ENCODE data around the gene SDK1. TPM values are rescaled to one million over a fixed set of nuclear protein-coding genes. Genes with fewer than 3 reads are reported as not detected.

SDK1 gene
- total RNA-seq, 1 donor = 0.36 TPM

DNA sequence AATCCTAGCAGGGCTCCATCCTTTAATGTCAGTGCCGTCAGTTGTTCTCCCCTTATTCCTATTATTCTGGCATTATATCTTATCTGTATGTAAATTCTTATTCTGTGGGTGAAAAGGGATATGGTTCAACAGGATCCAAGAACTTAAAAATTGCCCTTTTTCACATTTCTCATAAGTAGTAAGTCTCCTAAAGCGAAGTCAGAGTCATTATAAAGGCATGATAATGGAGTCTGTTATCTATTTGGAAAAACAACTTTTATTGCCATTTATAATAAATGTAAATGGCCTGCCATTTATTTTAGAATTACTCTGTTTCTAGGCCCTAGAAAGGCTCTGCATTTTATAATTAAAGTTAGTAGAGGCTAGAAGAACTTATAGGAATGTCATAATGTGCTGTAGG lies 31.3 kb downstream of the SDK1 start:
- TF ChIP-seq, protein P1, sequence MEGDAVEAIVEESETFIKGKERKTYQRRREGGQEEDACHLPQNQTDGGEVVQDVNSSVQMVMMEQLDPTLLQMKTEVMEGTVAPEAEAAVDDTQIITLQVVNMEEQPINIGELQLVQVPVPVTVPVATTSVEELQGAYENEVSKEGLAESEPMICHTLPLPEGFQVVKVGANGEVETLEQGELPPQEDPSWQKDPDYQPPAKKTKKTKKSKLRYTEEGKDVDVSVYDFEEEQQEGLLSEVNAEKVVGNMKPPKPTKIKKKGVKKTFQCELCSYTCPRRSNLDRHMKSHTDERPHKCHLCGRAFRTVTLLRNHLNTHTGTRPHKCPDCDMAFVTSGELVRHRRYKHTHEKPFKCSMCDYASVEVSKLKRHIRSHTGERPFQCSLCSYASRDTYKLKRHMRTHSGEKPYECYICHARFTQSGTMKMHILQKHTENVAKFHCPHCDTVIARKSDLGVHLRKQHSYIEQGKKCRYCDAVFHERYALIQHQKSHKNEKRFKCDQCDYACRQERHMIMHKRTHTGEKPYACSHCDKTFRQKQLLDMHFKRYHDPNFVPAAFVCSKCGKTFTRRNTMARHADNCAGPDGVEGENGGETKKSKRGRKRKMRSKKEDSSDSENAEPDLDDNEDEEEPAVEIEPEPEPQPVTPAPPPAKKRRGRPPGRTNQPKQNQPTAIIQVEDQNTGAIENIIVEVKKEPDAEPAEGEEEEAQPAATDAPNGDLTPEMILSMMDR (IDR thresholded peaks at IDR 0.05; ENCODE audit: extremely low read depth, low read depth, low read length) = no peak
- no peak overlapping the region for H3K27ac ChIP-seq (ENCODE audit: low read depth, low read length)

DNA sequence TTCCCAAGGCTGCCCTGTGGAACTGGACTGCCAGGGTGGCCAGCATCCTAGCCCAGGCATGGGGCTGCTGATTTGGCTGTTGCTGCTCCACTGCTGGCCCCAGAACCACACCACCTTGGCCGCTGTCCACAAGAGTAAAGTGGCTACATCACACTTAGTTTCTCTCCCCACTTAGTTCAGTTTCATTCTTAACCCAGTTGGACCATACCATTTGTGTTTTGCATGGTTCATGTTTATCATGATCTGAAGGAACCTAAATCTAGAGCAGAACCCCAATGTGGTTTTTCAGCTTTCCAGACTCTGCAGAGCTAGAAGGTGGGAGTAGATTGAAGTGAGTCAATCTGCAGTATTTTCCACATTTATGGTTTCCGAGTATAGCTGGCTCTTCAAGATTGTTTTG lies 32.8 kb downstream of the SDK1 start:
- no peak overlapping the region for H3K4me2 ChIP-seq (ENCODE audit: insufficient read depth, low read length)
- no peak for DNase-seq (ENCODE audit: insufficient read length, low spot score, missing footprints)
- TF ChIP-seq, protein P1 (IDR thresholded peaks at IDR 0.05; ENCODE audit: extremely low read depth, low read depth, low read length) = no peak
- no peak overlapping the region for H3K4me3 ChIP-seq (ENCODE audit: insufficient read depth, low read length)
- no peak overlapping the region for H3K27ac ChIP-seq (ENCODE audit: low read depth, low read length)
- H3K27me3 ChIP-seq (ENCODE audit: insufficient read depth, low read length) = no peaks in the 10 kb centered on the region
- H3K79me2 ChIP-seq (ENCODE audit: insufficient read depth, low read length) = no peaks in the 10 kb centered on the region
- no peaks in the 10 kb centered on the region for H3K36me3 ChIP-seq (ENCODE audit: insufficient read depth, low read length)
- no peaks in the 10 kb centered on the region for H4K20me1 ChIP-seq (ENCODE audit: insufficient read depth, low read length)
- no peak overlapping the region for H2AFZ ChIP-seq (ENCODE audit: low read length)
- no peaks in the 10 kb centered on the region for H3K4me1 ChIP-seq (ENCODE audit: insufficient read depth, low read length)
- H3K9me3 ChIP-seq (ENCODE audit: low read depth, low read length) = no peaks in the 10 kb centered on the region

More for the DNA sequence above, 31.3 kb downstream of the SDK1 start:
- no peak for DNase-seq (ENCODE audit: insufficient read length, low spot score, missing footprints)
- Histone ChIP-seq H3K4me3 (ENCODE audit: insufficient read depth, low read length) (no peak overlapping the region), H3K4me2 (ENCODE audit: insufficient read depth, low read length) (no peak overlapping the region), H3K79me2 (ENCODE audit: insufficient read depth, low read length) (no peaks in the 10 kb centered on the region), H3K4me1 (ENCODE audit: insufficient read depth, low read length) (no peaks in the 10 kb centered on the region), H3K27me3 (ENCODE audit: insufficient read depth, low read length) (no peaks in the 10 kb centered on the region), H4K20me1 (ENCODE audit: insufficient read depth, low read length) (no peaks in the 10 kb centered on the region), H3K9me3 (ENCODE audit: low read depth, low read length) (no peaks in the 10 kb centered on the region), H3K36me3 (ENCODE audit: insufficient read depth, low read length) (no peaks in the 10 kb centered on the region), H2AFZ (ENCODE audit: low read length) (no peak overlapping the region)

DNA sequence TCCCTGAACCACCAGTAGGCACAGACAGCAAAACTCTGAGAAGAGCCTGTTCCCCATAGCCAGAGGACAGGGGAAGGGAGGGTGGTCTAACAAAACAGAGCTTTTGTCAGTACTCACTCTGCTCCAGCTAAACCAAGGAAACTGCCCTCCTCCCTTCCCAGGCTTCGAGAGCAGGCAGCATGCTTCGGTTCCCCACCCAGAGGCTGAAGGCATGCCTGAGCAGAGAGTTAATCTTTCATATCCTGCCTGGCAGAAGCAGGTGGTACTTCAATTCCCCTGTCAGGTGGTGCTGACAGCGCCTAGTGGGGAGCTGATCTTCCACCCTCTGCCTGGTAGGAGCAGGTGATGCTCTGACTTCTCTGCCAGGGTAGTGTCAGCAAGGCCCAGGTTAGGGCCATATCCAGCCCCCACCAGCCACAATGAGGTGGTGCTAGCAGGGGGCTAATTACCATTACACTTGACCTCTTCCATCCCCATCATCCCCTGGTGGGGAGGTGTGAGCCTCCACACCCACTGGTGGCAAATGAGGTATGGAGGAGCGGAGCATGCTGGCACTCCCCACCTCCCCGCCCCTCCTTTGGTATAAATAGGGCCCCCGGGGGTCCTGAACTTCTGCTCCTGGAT lies 35.1 kb downstream of the SDK1 start:
- Histone ChIP-seq H3K79me2 (ENCODE audit: insufficient read depth, low read length) (no peaks in the 10 kb centered on the region), H3K27ac (ENCODE audit: low read depth, low read length) (no peak overlapping the region), H3K9me3 (ENCODE audit: low read depth, low read length) (no peaks in the 10 kb centered on the region), H3K27me3 (ENCODE audit: insufficient read depth, low read length) (no peaks in the 10 kb centered on the region), H4K20me1 (ENCODE audit: insufficient read depth, low read length) (no peaks in the 10 kb centered on the region), H3K36me3 (ENCODE audit: insufficient read depth, low read length) (no peaks in the 10 kb centered on the region), H3K4me2 (ENCODE audit: insufficient read depth, low read length) (no peak overlapping the region), H2AFZ (ENCODE audit: low read length) (no peak overlapping the region), H3K4me3 (ENCODE audit: insufficient read depth, low read length) (no peak overlapping the region), H3K4me1 (ENCODE audit: insufficient read depth, low read length) (no peaks in the 10 kb centered on the region)
- peak; percentile 5 for DNase-seq (ENCODE audit: insufficient read length, low spot score, missing footprints)
- TF ChIP-seq, protein P1 (IDR thresholded peaks at IDR 0.05; ENCODE audit: extremely low read depth, low read depth, low read length) = no peak

- H3K9me3 ChIP-seq (ENCODE audit: low read depth, low read length) = no peaks in the 10 kb centered on the region
- DNase-seq (ENCODE audit: insufficient read length, low spot score, missing footprints) = no peak
- H3K4me3 ChIP-seq (ENCODE audit: insufficient read depth, low read length) = no peak overlapping the region
- TF ChIP-seq, protein P1 (IDR thresholded peaks at IDR 0.05; ENCODE audit: extremely low read depth, low read depth, low read length) = no peak
- no peaks in the 10 kb centered on the region for H3K4me1 ChIP-seq (ENCODE audit: insufficient read depth, low read length)
- no peak overlapping the region for H2AFZ ChIP-seq (ENCODE audit: low read length)
- H3K27me3 ChIP-seq (ENCODE audit: insufficient read depth, low read length) = no peaks in the 10 kb centered on the region
- no peaks in the 10 kb centered on the region for H3K79me2 ChIP-seq (ENCODE audit: insufficient read depth, low read length)
- H3K27ac ChIP-seq (ENCODE audit: low read depth, low read length) = no peak overlapping the region
- no peaks in the 10 kb centered on the region for H3K36me3 ChIP-seq (ENCODE audit: insufficient read depth, low read length)
- H4K20me1 ChIP-seq (ENCODE audit: insufficient read depth, low read length) = no peaks in the 10 kb centered on the region
- H3K4me2 ChIP-seq (ENCODE audit: insufficient read depth, low read length) = no peak overlapping the region
Observed at GRCh38 chr7:3338161-3338560, 37.1 kb downstream of the SDK1 start.

Measured in osteoblast (primary cell).